Neural progenitor cell (in vitro differentiated cells): ENCODE measurements around the gene EPB41L3. TPM values are rescaled to one million over a fixed set of nuclear protein-coding genes. Genes with fewer than 3 reads are reported as not detected.

Experiments used
- DNase-seq: peaks from one replicate; pipeline ENCODE4 v3.0.0-alpha.2; 2016; ENCODE audit warnings: low spot score
- H2AFZ ChIP-seq: fragments of 200-600 bp; sonication (generic); replicated peaks from 2 replicates; pipeline ENCODE4 v1.6.1; 2016; ENCODE audit warnings: antibody characterized with exemption
- H3F3A ChIP-seq: fragments of 200-600 bp; sonication (generic); 2 replicates; pipeline ENCODE4 v1.6.1; 2016; ENCODE audit warnings: antibody characterized with exemption, low read depth
- H3K27ac ChIP-seq: fragments of 200-600 bp; sonication (generic); 2 replicates; pipeline ENCODE4 v1.5.1; 2016; ENCODE audit warnings: mild to moderate bottlenecking
- H3K27me3 ChIP-seq: fragments of 200-600 bp; sonication (generic); 2 replicates; pipeline ENCODE4 v1.6.1; 2016; ENCODE audit warnings: mild to moderate bottlenecking, moderate library complexity
- H3K36me3 ChIP-seq: fragments of 200-600 bp; sonication (generic); 2 replicates; pipeline ENCODE4 v1.5.1; 2016
- H3K4me1 ChIP-seq: fragments of 200-600 bp; sonication (generic); 2 replicates; pipeline ENCODE4 v1.6.1; 2016; ENCODE audit warnings: mixed run types
- H3K4me2 ChIP-seq: fragments of 200-600 bp; sonication (generic); 2 replicates; pipeline ENCODE4 v1.6.1; 2016
- H3K4me3 ChIP-seq: fragments of 200-600 bp; sonication (generic); 2 replicates; pipeline ENCODE4 v1.5.1; 2016
- H3K79me2 ChIP-seq: fragments of 200-600 bp; sonication (generic); 2 replicates; pipeline ENCODE4 v1.6.1; 2016; ENCODE audit warnings: low read depth
- H3K9ac ChIP-seq: fragments of 200-600 bp; sonication (generic); 2 replicates; pipeline ENCODE4 v1.6.1; 2016
- H3K9me3 ChIP-seq: fragments of 200-600 bp; sonication (generic); 2 replicates; pipeline ENCODE4 v1.5.1; 2016; ENCODE audit warnings: low read depth
- H4K20me1 ChIP-seq: fragments of 200-600 bp; sonication (generic); 2 replicates; pipeline ENCODE4 v1.6.1; 2016; ENCODE audit warnings: low read depth
- H3K27ac Mint-ChIP-seq: 3 replicates; pipeline ENCODE4 v1.8.0; 2021; ENCODE audit warnings: mixed read lengths
- H3K27me3 Mint-ChIP-seq: 2 replicates; pipeline ENCODE4 v1.8.0; 2022; ENCODE audit warnings: low read depth, mild to moderate bottlenecking, inconsistent platforms, moderate library complexity, mixed read lengths; ENCODE audit not compliant: insufficient read depth
- H3K36me3 Mint-ChIP-seq: 3 replicates; pipeline ENCODE4 v1.8.0; 2021; ENCODE audit warnings: mixed read lengths
- H3K4me1 Mint-ChIP-seq: 3 replicates; pipeline ENCODE4 v1.8.0; 2021; ENCODE audit warnings: mixed read lengths
- H3K4me3 Mint-ChIP-seq: 3 replicates; pipeline ENCODE4 v1.8.0; 2021; ENCODE audit warnings: mild to moderate bottlenecking, moderate library complexity, mixed read lengths
- H3K9me3 Mint-ChIP-seq: 3 replicates; pipeline ENCODE4 v1.8.0; 2020; ENCODE audit warnings: mixed read lengths
- CTCF ChIP-seq: fragments of 200-600 bp; sonication (generic); IDR thresholded peaks from 2 replicates; pipeline ENCODE4 v1.5.1; 2017; ENCODE audit warnings: antibody characterized with exemption, mild to moderate bottlenecking
- EZH2 ChIP-seq: fragments of 200-600 bp; sonication (generic); IDR thresholded peaks from 2 replicates; pipeline ENCODE4 v1.6.1; 2017; ENCODE audit warnings: antibody characterized with exemption, mild to moderate bottlenecking, moderate library complexity
- EZH2phosphoT487 ChIP-seq: fragments of 200-600 bp; sonication (generic); IDR thresholded peaks from 2 replicates; pipeline ENCODE4 v1.6.1; 2017; ENCODE audit warnings: antibody characterized with exemption
- total RNA-seq: library from RNA; depleted of rRNA; stranded (reverse); fragments of >200 nt; gene quantifications from 2 replicates; pipeline ENCODE4 v1.2.3, GENCODE V29; 2015; ENCODE audit warnings: low replicate concordance

Gene EPB41L3
- total RNA-seq, 1 donor from 2014 or later: 8.6 TPM

DNA sequence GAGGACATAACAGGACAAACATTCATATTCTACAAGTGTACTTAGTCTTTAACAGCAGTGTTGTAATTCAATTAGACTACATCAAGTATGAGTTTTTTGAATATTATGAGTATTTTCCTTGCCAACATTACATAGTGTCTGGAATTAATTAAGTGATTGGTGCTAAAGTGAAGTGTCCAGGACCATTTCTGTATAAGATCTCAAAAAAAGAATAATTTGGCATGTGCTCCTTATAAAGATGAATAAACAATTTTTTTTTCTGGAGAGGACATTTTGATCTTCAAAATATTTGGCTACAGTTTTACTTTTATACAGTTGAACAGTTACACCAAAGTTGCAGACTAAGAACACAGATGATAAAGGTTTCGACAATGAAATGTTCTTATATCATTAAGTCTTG, 15.1 kb upstream of the EPB41L3 start:
- H3K4me3 ChIP-seq: no peak overlapping the region
- TF ChIP-seq EZH2phosphoT487 (no peak), CTCF (no peak)
- no peak overlapping the region for H3K4me3 Mint-ChIP-seq
- H3K27me3 Mint-ChIP-seq: peaks cover 4% of the 10 kb centered on the region
- no peaks in the 10 kb centered on the region for H3K79me2 ChIP-seq
- no peaks in the 10 kb centered on the region for H3K9me3 ChIP-seq
- H3K9me3 Mint-ChIP-seq: no peaks in the 10 kb centered on the region
- H3K9ac ChIP-seq: no peak overlapping the region
- no peak overlapping the region for H3K27ac Mint-ChIP-seq
- H3K27me3 ChIP-seq: no peaks in the 10 kb centered on the region
- no peaks in the 10 kb centered on the region for H4K20me1 ChIP-seq
- no peak overlapping the region for H3K27ac ChIP-seq
- H2AFZ ChIP-seq: no peak overlapping the region
- H3K4me2 ChIP-seq: no peak overlapping the region
- DNase-seq: no peak
- H3K4me1 Mint-ChIP-seq: peaks cover 28% of the 10 kb centered on the region
- no peaks in the 10 kb centered on the region for H3K36me3 Mint-ChIP-seq
- H3K36me3 ChIP-seq: no peaks in the 10 kb centered on the region
- H3F3A ChIP-seq: no peaks in the 10 kb centered on the region
- no peaks in the 10 kb centered on the region for H3K4me1 ChIP-seq

DNA sequence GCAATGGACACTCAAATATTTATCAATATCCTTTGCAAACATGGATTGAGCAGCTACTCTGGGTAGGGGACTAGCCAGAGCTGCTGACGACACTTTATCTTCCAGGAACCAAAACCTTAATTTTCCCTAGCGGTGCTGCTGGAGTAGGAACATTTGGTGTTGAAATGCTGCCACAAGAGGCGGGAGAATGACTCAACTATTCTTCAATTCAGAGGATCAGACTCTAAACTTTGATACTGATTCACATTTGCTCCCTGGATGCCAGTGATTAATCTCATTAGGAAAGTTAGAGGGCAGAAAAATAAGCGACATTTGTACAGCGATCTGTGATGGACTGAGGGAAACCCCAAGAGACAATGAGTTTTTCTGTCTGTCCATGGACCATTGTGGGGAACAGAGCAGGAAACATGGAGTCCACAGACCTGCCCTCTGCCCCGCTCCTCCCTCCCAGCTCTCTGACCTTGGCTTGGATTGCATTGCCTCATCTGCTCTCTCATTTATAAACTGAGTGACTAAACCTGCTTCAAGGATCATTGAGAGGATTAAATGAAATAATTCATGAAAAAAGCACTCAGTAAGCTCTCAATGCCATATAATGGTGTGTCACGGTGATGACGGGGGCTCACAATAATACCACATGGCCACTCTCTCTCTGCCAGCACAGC, 12.6 kb upstream of the EPB41L3 start:
- H3K4me3 Mint-ChIP-seq: no peak overlapping the region
- DNase-seq: no peak
- no peaks in the 10 kb centered on the region for H3F3A ChIP-seq
- H3K27me3 ChIP-seq: no peaks in the 10 kb centered on the region
- no peaks in the 10 kb centered on the region for H3K9me3 ChIP-seq
- H3K27ac Mint-ChIP-seq: peak overlapping the region; percentile 58
- H2AFZ ChIP-seq: no peak overlapping the region
- no peak overlapping the region for H3K4me3 ChIP-seq
- TF ChIP-seq EZH2phosphoT487 (no peak), CTCF (no peak), EZH2 (no peak)
- peaks cover 8% of the 10 kb centered on the region for H3K27me3 Mint-ChIP-seq
- H3K36me3 ChIP-seq: no peaks in the 10 kb centered on the region
- H3K9me3 Mint-ChIP-seq: no peaks in the 10 kb centered on the region
- no peak overlapping the region for H3K4me2 ChIP-seq
- H3K9ac ChIP-seq: no peak overlapping the region
- no peaks in the 10 kb centered on the region for H3K79me2 ChIP-seq
- H4K20me1 ChIP-seq: no peaks in the 10 kb centered on the region
- peaks cover 28% of the 10 kb centered on the region for H3K4me1 Mint-ChIP-seq
- no peaks in the 10 kb centered on the region for H3K36me3 Mint-ChIP-seq
- no peaks in the 10 kb centered on the region for H3K4me1 ChIP-seq
- H3K27ac ChIP-seq: no peak overlapping the region

- Histone ChIP-seq H4K20me1 (no peaks in the 10 kb centered on the region), H3K36me3 (no peaks in the 10 kb centered on the region), H3K9ac (no peak overlapping the region), H3K27me3 (no peaks in the 10 kb centered on the region), H3F3A (no peaks in the 10 kb centered on the region), H3K79me2 (no peaks in the 10 kb centered on the region), H3K9me3 (no peaks in the 10 kb centered on the region), H3K4me3 (no peak overlapping the region), H3K4me2 (no peak overlapping the region), H2AFZ (no peak overlapping the region), H3K27ac (no peak overlapping the region), H3K4me1 (no peaks in the 10 kb centered on the region)
- no peaks in the 10 kb centered on the region for H3K9me3 Mint-ChIP-seq
- DNase-seq: no peak
- H3K27ac Mint-ChIP-seq: peak overlapping the region; percentile 29
- peaks cover 8% of the 10 kb centered on the region for H3K27me3 Mint-ChIP-seq
- TF ChIP-seq EZH2phosphoT487 (no peak), CTCF (no peak), EZH2 (no peak)
- H3K36me3 Mint-ChIP-seq: no peaks in the 10 kb centered on the region
- peaks cover 28% of the 10 kb centered on the region for H3K4me1 Mint-ChIP-seq
- no peak overlapping the region for H3K4me3 Mint-ChIP-seq
Measured at GRCh38 chr18:5554629-5555028, 10.8 kb upstream of the EPB41L3 start.
